HK-2 (cell line): ENCODE results near the gene SLC34A3.
A peak's percentile ranks its signal among the peaks of the same experiment; 100 is the strongest.

Experiments
- DNase-seq: peaks from one replicate; pipeline ENCODE4 v3.0.0-alpha.2; 2018; ENCODE audit not compliant: unreplicated experiment

SLC34A3 gene

GRCh38 chr9:137217276-137218211 lies 13.2 kb upstream of the SLC34A3 start:
- peak; percentile 77 for DNase-seq

- DNase-seq, result no peak
Observed at GRCh38 chr9:137218212-137218753, 12.4 kb upstream of the SLC34A3 start.

GRCh38 chr9:137218754-137219271 lies 11.9 kb upstream of the SLC34A3 start:
- DNase-seq, result peak; percentile 71

GRCh38 chr9:137219757-137220316 lies 10.9 kb upstream of the SLC34A3 start:
- DNase-seq, result no peak

- DNase-seq, result no peak
Observed at GRCh38 chr9:137220317-137221094, 10.2 kb upstream of the SLC34A3 start.

GRCh38 chr9:137221095-137221505 lies 9.6 kb upstream of the SLC34A3 start:
- DNase-seq, result no peak

GRCh38 chr9:137221506-137222111 lies 9.1 kb upstream of the SLC34A3 start:
- DNase-seq, result no peak

GRCh38 chr9:137222190-137223077 lies 8.3 kb upstream of the SLC34A3 start, which contains the start of gene RNF208:
RNF208 (minus strand) TSS chr9:137222240; CDS start chr9:137221212, 1,028 bp downstream.
- peak; percentile 50 for DNase-seq

GRCh38 chr9:137223078-137223970 lies 7.4 kb upstream of the SLC34A3 start:
- DNase-seq, result peak; percentile 98

- DNase-seq, result no peak
Observed at GRCh38 chr9:137224830-137225694, 5.6 kb upstream of the SLC34A3 start, which contains the start of gene CYSRT1. CYSRT1 (plus strand) TSS chr9:137225174; CDS start chr9:137225622, 448 bp downstream.

- no peak for DNase-seq
Observed at GRCh38 chr9:137225699-137226331, 4.9 kb upstream of the SLC34A3 start.

- peak; percentile 74 for DNase-seq
Observed at GRCh38 chr9:137226338-137227053, 4.2 kb upstream of the SLC34A3 start.

- DNase-seq, result peak; percentile 84
Observed at GRCh38 chr9:137227054-137227852, 3.4 kb upstream of the SLC34A3 start, which contains the start of gene RNF224. RNF224 (plus strand) TSS chr9:137227502; CDS start chr9:137228336, 834 bp downstream.

GRCh38 chr9:137227853-137228505 lies 2.7 kb upstream of the SLC34A3 start:
- no peak for DNase-seq

GRCh38 chr9:137228506-137228967 lies 2.2 kb upstream of the SLC34A3 start:
- DNase-seq, result no peak
